H9 (cell line): ENCODE measurements around the gene NCOR1. TPM values are rescaled to one million over a fixed set of nuclear protein-coding genes. Genes with fewer than 3 reads are reported as not detected.
A peak's percentile ranks its signal among the peaks of the same experiment; 100 is the strongest.
"Not testable (repeated sequence)": the region's sequence is repeated elsewhere in the genome, so short reads cannot be mapped to it uniquely, and the experiment has no call there.

Source experiments
- DNase-seq: peaks from one replicate; pipeline ENCODE4 v3.0.0-alpha.2; 2017
- H2AFZ ChIP-seq: one replicate; pipeline ENCODE4 v1.6.1; 2013; ENCODE audit warnings: mild to moderate bottlenecking, low read length, control low read depth, moderate library complexity
- H2AK5ac ChIP-seq: 2 replicates; pipeline ENCODE4 v1.6.1; 2013; ENCODE audit warnings: low read length, control low read depth, mixed read lengths; ENCODE audit not compliant: insufficient read length
- H2BK120ac ChIP-seq: one replicate; pipeline ENCODE4 v1.6.1; 2013; ENCODE audit warnings: low read depth, mild to moderate bottlenecking, low read length, control low read depth, inconsistent platforms; ENCODE audit not compliant: poor library complexity, severe bottlenecking
- H2BK12ac ChIP-seq: 2 replicates; pipeline ENCODE4 v1.6.1; 2013; ENCODE audit warnings: low read length, control low read depth, mixed read lengths, low read depth; ENCODE audit not compliant: insufficient read length
- H2BK15ac ChIP-seq: 2 replicates; pipeline ENCODE4 v1.6.1; 2013; ENCODE audit warnings: low read depth, low read length, control low read depth
- H2BK20ac ChIP-seq: one replicate; pipeline ENCODE4 v1.6.1; 2013; ENCODE audit warnings: low read depth, mild to moderate bottlenecking, low read length, control low read depth, inconsistent platforms; ENCODE audit not compliant: poor library complexity, severe bottlenecking
- H2BK5ac ChIP-seq: 2 replicates; pipeline ENCODE4 v1.6.1; 2013; ENCODE audit warnings: low read length, control low read depth, mixed read lengths; ENCODE audit not compliant: insufficient read length
- H3K14ac ChIP-seq: 2 replicates; pipeline ENCODE4 v1.6.1; 2013; ENCODE audit warnings: low read length, control low read depth; ENCODE audit not compliant: insufficient read depth
- H3K18ac ChIP-seq: 2 replicates; pipeline ENCODE4 v1.6.1; 2013; ENCODE audit warnings: low read depth, mild to moderate bottlenecking, mixed read lengths, low read length, control low read depth; ENCODE audit not compliant: insufficient read length
- H3K23ac ChIP-seq: 2 replicates; pipeline ENCODE4 v1.6.1; 2013; ENCODE audit warnings: low read length, control low read depth, mixed read lengths, low read depth; ENCODE audit not compliant: insufficient read length
- H3K23me2 ChIP-seq: 2 replicates; pipeline ENCODE4 v1.6.1; 2013; ENCODE audit warnings: low read depth, mild to moderate bottlenecking, mixed read lengths, low read length, control low read depth; ENCODE audit not compliant: insufficient read length, poor library complexity, severe bottlenecking
- H3K27ac ChIP-seq: 2 replicates; pipeline ENCODE4 v1.5.1; 2013; ENCODE audit warnings: low read length, control low read depth, mixed read lengths, low read depth; ENCODE audit not compliant: insufficient read length
- H3K27me3 ChIP-seq: 2 replicates; pipeline ENCODE4 v1.6.1; 2013; ENCODE audit warnings: low read length, control low read depth, inconsistent platforms; ENCODE audit not compliant: insufficient read depth
- H3K4ac ChIP-seq: 2 replicates; pipeline ENCODE4 v1.6.1; 2013; ENCODE audit warnings: low read depth, mild to moderate bottlenecking, control low read depth, inconsistent platforms, low read length, moderate library complexity
- H3K4me1 ChIP-seq: 2 replicates; pipeline ENCODE4 v1.6.1; 2013; ENCODE audit warnings: low read length, control low read depth, inconsistent platforms; ENCODE audit not compliant: insufficient read depth
- H3K4me2 ChIP-seq: 2 replicates; pipeline ENCODE4 v1.6.1; 2013; ENCODE audit warnings: low read length, control low read depth, mixed read lengths; ENCODE audit not compliant: insufficient read length, insufficient read depth
- H3K56ac ChIP-seq: 2 replicates; pipeline ENCODE4 v1.6.1; 2013; ENCODE audit warnings: low read depth, mild to moderate bottlenecking, mixed read lengths, low read length, control low read depth; ENCODE audit not compliant: insufficient read length
- H3K79me1 ChIP-seq: 2 replicates; pipeline ENCODE4 v1.6.1; 2013; ENCODE audit warnings: low read depth, mild to moderate bottlenecking, moderate library complexity, low read length, control low read depth, inconsistent platforms; ENCODE audit not compliant: insufficient read depth, poor library complexity, severe bottlenecking
- H3K79me2 ChIP-seq: 2 replicates; pipeline ENCODE4 v1.6.1; 2013; ENCODE audit warnings: low read length, control low read depth, inconsistent platforms; ENCODE audit not compliant: insufficient read depth
- H3K9ac ChIP-seq: 2 replicates; pipeline ENCODE4 v1.6.1; 2013; ENCODE audit warnings: low read length, control low read depth, mixed read lengths; ENCODE audit not compliant: insufficient read length; ENCODE audit errors: extremely low read depth
- H3K9me3 ChIP-seq: one replicate; pipeline ENCODE4 v1.6.1; 2013; ENCODE audit warnings: low read depth, low read length, inconsistent platforms; ENCODE audit not compliant: control insufficient read depth
- H3T11ph ChIP-seq: one replicate; pipeline ENCODE4 v1.6.1; 2013; ENCODE audit warnings: mild to moderate bottlenecking, low read length, control low read depth, inconsistent platforms
- H4K20me1 ChIP-seq: one replicate; pipeline ENCODE4 v1.6.1; 2013; ENCODE audit not compliant: control insufficient read depth, insufficient read length, insufficient read depth
- H4K5ac ChIP-seq: 2 replicates; pipeline ENCODE4 v1.6.1; 2013; ENCODE audit warnings: low read depth, mild to moderate bottlenecking, mixed read lengths, low read length, control low read depth; ENCODE audit not compliant: insufficient read length
- H4K8ac ChIP-seq: replicated peaks from 2 replicates; pipeline ENCODE4 v1.6.1; 2013; ENCODE audit warnings: low read length, control low read depth, mixed read lengths, low read depth; ENCODE audit not compliant: insufficient read length
- H4K91ac ChIP-seq: 2 replicates; pipeline ENCODE4 v1.6.1; 2013; ENCODE audit warnings: low read depth, mild to moderate bottlenecking, moderate library complexity, mixed read lengths, low read length, control low read depth; ENCODE audit not compliant: insufficient read length
- H3K27ac Mint-ChIP-seq, 3 experiments: 2 replicates in 2 of 3; 3 replicates in 1 of 3; pipeline ENCODE4 v1.8.0; 2020 to 2021; ENCODE audit warnings: mixed read lengths in 3 of 3, mild to moderate bottlenecking in 1 of 3, moderate library complexity in 1 of 3
- H3K27me3 Mint-ChIP-seq: 2 replicates; pipeline ENCODE4 v1.8.0; 2021; ENCODE audit warnings: low read depth, mild to moderate bottlenecking, moderate library complexity, mixed read lengths
- H3K36me3 Mint-ChIP-seq, 3 experiments: 2 replicates in 2 of 3; 3 replicates in 1 of 3; pipeline ENCODE4 v1.8.0; 2020 to 2021; ENCODE audit warnings: low read depth in 3 of 3, mixed read lengths in 3 of 3; ENCODE audit not compliant: insufficient read depth in 1 of 3
- H3K4me1 Mint-ChIP-seq, 2 experiments: 2 replicates each; pipeline ENCODE4 v1.8.0; 2020; ENCODE audit warnings: mixed read lengths in 2 of 2
- H3K4me3 Mint-ChIP-seq, 2 experiments: 2 replicates in 1 of 2; 3 replicates in 1 of 2; pipeline ENCODE4 v1.8.0; 2020 to 2021; ENCODE audit warnings: mild to moderate bottlenecking in 2 of 2, mixed read lengths in 2 of 2, moderate library complexity in 1 of 2
- H3K9me3 Mint-ChIP-seq, 2 experiments: 2 replicates in 1 of 2; 3 replicates in 1 of 2; pipeline ENCODE4 v1.8.0; 2020; ENCODE audit warnings: mild to moderate bottlenecking in 2 of 2, mixed read lengths in 2 of 2, moderate library complexity in 1 of 2
- WGBS: extraction: QIAGEN DNeasy Blood & Tissue Kit; methylation state at CpG from one replicate; pipeline ENCODE4 v1.1.7; 2013; ENCODE audit warnings: missing lambda C conversion rate, low lambda C conversion rate, mixed read lengths; ENCODE audit not compliant: insufficient read length; ENCODE audit errors: extremely low coverage; 5-methylcytosine and 5-hydroxymethylcytosine counted together
- total RNA-seq: library from RNA; stranded (reverse); gene quantifications from 2 replicates; pipeline ENCODE4 v1.2.1, GENCODE V29; 2021

Gene NCOR1
- total RNA-seq, 1 experiment from 2014 or later, result 119 TPM

- not testable (repeated sequence) for H3T11ph ChIP-seq, H3K4me2 ChIP-seq, H3K79me1 ChIP-seq, H2BK20ac ChIP-seq, H3K23me2 ChIP-seq, H4K8ac ChIP-seq, H4K91ac ChIP-seq, H3K27me3 ChIP-seq, DNase-seq, H3K9me3 Mint-ChIP-seq, H2AFZ ChIP-seq, H2AK5ac ChIP-seq, H2BK5ac ChIP-seq, H4K5ac ChIP-seq, H3K36me3 Mint-ChIP-seq, H3K4ac ChIP-seq, H2BK120ac ChIP-seq, H2BK15ac ChIP-seq, H3K9me3 ChIP-seq, H3K27me3 Mint-ChIP-seq, H3K14ac ChIP-seq, H4K20me1 ChIP-seq, H3K23ac ChIP-seq, H3K56ac ChIP-seq, H3K27ac ChIP-seq, H3K18ac ChIP-seq, H3K4me1 ChIP-seq, H3K9ac ChIP-seq, H2BK12ac ChIP-seq
- Mint-ChIP-seq H3K4me1 (peaks cover 45 to 56% of the 10 kb centered on the region in 2 experiments), H3K27ac (peak overlapping the region; percentile 31 to 80 (median 71)), H3K4me3 (peak overlapping the region in 1 of 2 experiments; percentile 1; a peak in 1 of 5 replicates)
- peaks cover 19% of the 10 kb centered on the region; the same call in 1 of the 2 replicates for H3K79me2 ChIP-seq
- no CpG with 5 or more reads among the region's 5 CpGs for WGBS
Observed at GRCh38 chr17:16202554-16203500, 12.5 kb downstream of the NCOR1 start.

GRCh38 chr17:16201693-16202131, 13.6 kb downstream of the NCOR1 start:
- not testable (repeated sequence) for H3K56ac ChIP-seq, H3K4me1 ChIP-seq, H4K20me1 ChIP-seq, H3K9ac ChIP-seq, H3K18ac ChIP-seq, H3K23me2 ChIP-seq, H2AK5ac ChIP-seq, H3K79me1 ChIP-seq, H2AFZ ChIP-seq, H3T11ph ChIP-seq, H2BK20ac ChIP-seq, H3K14ac ChIP-seq, H4K8ac ChIP-seq, H3K9me3 Mint-ChIP-seq, H2BK15ac ChIP-seq, H4K5ac ChIP-seq, H3K9me3 ChIP-seq, H4K91ac ChIP-seq, H3K27me3 ChIP-seq, H3K4ac ChIP-seq, DNase-seq, H2BK5ac ChIP-seq, H3K23ac ChIP-seq, H3K4me2 ChIP-seq, H3K27me3 Mint-ChIP-seq, H2BK12ac ChIP-seq, H3K27ac ChIP-seq, H2BK120ac ChIP-seq
- Mint-ChIP-seq H3K27ac (peak overlapping the region in 1 of 3 experiments; percentile 78; a peak in 3 of 7 replicates), H3K4me1 (peaks cover 45 to 56% of the 10 kb centered on the region in 2 experiments), H3K36me3 (peaks cover 8 to 15% (median 11%) of the 10 kb centered on the region in 3 experiments; a peak in 6 of 7 replicates), H3K4me3 (peak overlapping the region in 1 of 2 experiments; percentile 21; a peak in 1 of 5 replicates)
- WGBS, result no CpG with 5 or more reads among the region's 13 CpGs
- peaks cover 23% of the 10 kb centered on the region; the same call in 1 of the 2 replicates for H3K79me2 ChIP-seq
